GM12873 (cell line): ENCODE results near the gene SLC39A11.

Experiments
- CTCF ChIP-seq: IDR thresholded peaks from 2 replicates; pipeline ENCODE4 v1.5.1; 2012; ENCODE audit warnings: low read depth, mild to moderate bottlenecking, moderate library complexity, low read length, control low read depth; ENCODE audit not compliant: insufficient read depth; ENCODE audit errors: missing control alignments

SLC39A11 gene

GRCh38 chr17:72833128-72833765 is 259.2 kb downstream of the SLC39A11 start:
- no peak for TF ChIP-seq CTCF

- no peak for TF ChIP-seq CTCF
Observed at GRCh38 chr17:72832306-72832705, 260.2 kb downstream of the SLC39A11 start.

GRCh38 chr17:72829883-72830282 is 262.6 kb downstream of the SLC39A11 start:
- peak; percentile 3 for TF ChIP-seq CTCF

- TF ChIP-seq CTCF = peak; percentile 10
Observed at GRCh38 chr17:72826602-72827001, 265.9 kb downstream of the SLC39A11 start.

GRCh38 chr17:72825218-72825617 is 267.3 kb downstream of the SLC39A11 start:
- TF ChIP-seq CTCF = no peak

GRCh38 chr17:72822358-72823023 is 270.0 kb downstream of the SLC39A11 start:
- TF ChIP-seq CTCF = no peak

- TF ChIP-seq CTCF = no peak
Observed at GRCh38 chr17:72816406-72816805, 276.1 kb downstream of the SLC39A11 start.
